H1 (cell line): ENCODE data around the gene EAPP. TPM values are rescaled to one million over a fixed set of nuclear protein-coding genes. Genes with fewer than 3 reads are reported as not detected.

Experiments
- BACH1 ChIP-seq: IDR thresholded peaks from 2 replicates; pipeline ENCODE4 v1.6.1; 2012; ENCODE audit warnings: low read length, improper control_type of control experiment
- CHD1 ChIP-seq: IDR thresholded peaks from 2 replicates; pipeline ENCODE4 v1.6.1; 2012; ENCODE audit warnings: low read depth, low read length, improper control_type of control experiment
- CHD2 ChIP-seq: IDR thresholded peaks from 2 replicates; pipeline ENCODE4 v1.6.1; 2012; ENCODE audit warnings: low read length, improper control_type of control experiment
- FOSL1 ChIP-seq: IDR thresholded peaks from 2 replicates; pipeline ENCODE4 v1.6.1; 2011; ENCODE audit warnings: mild to moderate bottlenecking, low read depth, low read length, moderate library complexity; ENCODE audit not compliant: insufficient read depth
- HDAC6 ChIP-seq: IDR thresholded peaks from one replicate; pipeline ENCODE4 v1.7.1; 2012; ENCODE audit warnings: low read depth, mild to moderate bottlenecking, inconsistent platforms, low read length, moderate library complexity
- KDM4A ChIP-seq: IDR thresholded peaks from one replicate; pipeline ENCODE4 v1.7.1; 2012; ENCODE audit warnings: low read depth, mild to moderate bottlenecking, moderate library complexity, low read length, inconsistent platforms; ENCODE audit not compliant: severe bottlenecking
- KDM5A ChIP-seq: fragments of 200-600 bp; IDR thresholded peaks from 2 replicates; pipeline ENCODE4 v1.7.1; 2012; ENCODE audit warnings: mild to moderate bottlenecking, low read length, inconsistent platforms, mixed read lengths
- POLR2A ChIP-seq, 2 experiments: IDR thresholded peaks; 1 replicate in 1 of 2; 2 replicates in 1 of 2; pipeline ENCODE4 v1.6.1; 2011; ENCODE audit warnings: low read depth in 2 of 2, low read length in 2 of 2, mild to moderate bottlenecking in 2 of 2; ENCODE audit errors: control extremely low read depth in 1 of 2
- POLR2AphosphoS5 ChIP-seq: IDR thresholded peaks from 2 replicates; pipeline ENCODE4 v1.6.1; 2011; ENCODE audit warnings: low read depth, low read length
- POU5F1 ChIP-seq: IDR thresholded peaks from 2 replicates; pipeline ENCODE4 v1.6.1; 2011; ENCODE audit warnings: low read depth, mild to moderate bottlenecking, low read length, moderate library complexity
- RAD21 ChIP-seq, 2 experiments: IDR thresholded peaks in 1 of 2; conservative IDR thresholded peaks in 1 of 2; 2 replicates each; pipeline ENCODE4 v1.6.1; 2011; ENCODE audit warnings: low read depth in 2 of 2, low read length in 2 of 2, improper control_type of control experiment in 1 of 2, inconsistent platforms in 1 of 2, mild to moderate bottlenecking in 1 of 2, moderate library complexity in 1 of 2
- RFX5 ChIP-seq: IDR thresholded peaks from 2 replicates; pipeline ENCODE4 v1.6.1; 2011; ENCODE audit warnings: low read depth, low read length, improper control_type of control experiment, borderline replicate concordance
- RNF2 ChIP-seq: fragments of 200-900, 300-1000 bp; sonication (generic); IDR thresholded peaks from 2 replicates; pipeline ENCODE4 v1.7.1; 2016; ENCODE audit warnings: borderline replicate concordance, low read depth, mild to moderate bottlenecking, antibody characterized with exemption, low read length; ENCODE audit not compliant: poor library complexity, severe bottlenecking; ENCODE audit errors: missing control alignments
- SRF ChIP-seq: IDR thresholded peaks from 2 replicates; pipeline ENCODE4 v1.6.1; 2011; ENCODE audit warnings: mild to moderate bottlenecking, low read depth, low read length, moderate library complexity
- TCF12 ChIP-seq: IDR thresholded peaks from 2 replicates; pipeline ENCODE4 v1.6.1; 2011; ENCODE audit warnings: low read depth, mild to moderate bottlenecking, low read length
- ZNF274 ChIP-seq: IDR thresholded peaks from 2 replicates; pipeline ENCODE4 v1.7.0; 2012; ENCODE audit warnings: low read length, borderline replicate concordance; ENCODE audit errors: extremely low read depth
- polyA plus RNA-seq, 7 experiments: library from polyadenylated mRNA; depleted of rRNA in 3 of 7; stranded (reverse) in 5 of 7; unstranded in 2 of 7; fragments of >200 nt in 5 of 7; fragments of 200-250 nt in 2 of 7; gene quantifications; 1 replicate in 5 of 7; 2 replicates in 1 of 7; 4 replicates in 1 of 7; pipeline versions ENCODE4 v1.2.1 to v1.2.3, GENCODE V29; 2011 to 2013; ENCODE audit warnings: missing spikeins in 2 of 7, mixed read lengths in 2 of 7
- total RNA-seq: library from RNA; stranded (reverse); fragmentation: NEBNext Ultra II Directional; extraction: Animal tissue kit (Norgen Biotek cat#: 25700); gene quantifications from 2 replicates; pipeline ENCODE4 v1.2.1, GENCODE V29; 2021
- TF ChIP-seq, protein P1 (sequence below), 3 experiments: IDR thresholded peaks; 1 replicate in 2 of 3; 2 replicates in 1 of 3; pipeline versions ENCODE4 v1.5.1 to v1.6.1; 2011; ENCODE audit warnings: low read length in 3 of 3, mild to moderate bottlenecking in 3 of 3, inconsistent platforms in 2 of 3, low read depth in 1 of 3, moderate library complexity in 1 of 3; ENCODE audit not compliant: insufficient read depth in 1 of 3; ENCODE audit errors: control extremely low read depth in 1 of 3
- TF ChIP-seq, protein P2 (sequence below): IDR thresholded peaks from 2 replicates; pipeline ENCODE4 v1.6.1; 2011; ENCODE audit warnings: low read depth, mild to moderate bottlenecking, low read length; ENCODE audit not compliant: insufficient read depth
- TF ChIP-seq, protein P3 (sequence below): IDR thresholded peaks from 2 replicates; pipeline ENCODE4 v1.6.1; 2012; ENCODE audit warnings: low read length, inconsistent platforms

The EAPP gene
- total and polyA plus RNA-seq, 2 of the 8 experiments (the other 6 are each of a cell fraction or from before 2014, with no cell fraction given), result 18.3 to 28.7 TPM

DNA sequence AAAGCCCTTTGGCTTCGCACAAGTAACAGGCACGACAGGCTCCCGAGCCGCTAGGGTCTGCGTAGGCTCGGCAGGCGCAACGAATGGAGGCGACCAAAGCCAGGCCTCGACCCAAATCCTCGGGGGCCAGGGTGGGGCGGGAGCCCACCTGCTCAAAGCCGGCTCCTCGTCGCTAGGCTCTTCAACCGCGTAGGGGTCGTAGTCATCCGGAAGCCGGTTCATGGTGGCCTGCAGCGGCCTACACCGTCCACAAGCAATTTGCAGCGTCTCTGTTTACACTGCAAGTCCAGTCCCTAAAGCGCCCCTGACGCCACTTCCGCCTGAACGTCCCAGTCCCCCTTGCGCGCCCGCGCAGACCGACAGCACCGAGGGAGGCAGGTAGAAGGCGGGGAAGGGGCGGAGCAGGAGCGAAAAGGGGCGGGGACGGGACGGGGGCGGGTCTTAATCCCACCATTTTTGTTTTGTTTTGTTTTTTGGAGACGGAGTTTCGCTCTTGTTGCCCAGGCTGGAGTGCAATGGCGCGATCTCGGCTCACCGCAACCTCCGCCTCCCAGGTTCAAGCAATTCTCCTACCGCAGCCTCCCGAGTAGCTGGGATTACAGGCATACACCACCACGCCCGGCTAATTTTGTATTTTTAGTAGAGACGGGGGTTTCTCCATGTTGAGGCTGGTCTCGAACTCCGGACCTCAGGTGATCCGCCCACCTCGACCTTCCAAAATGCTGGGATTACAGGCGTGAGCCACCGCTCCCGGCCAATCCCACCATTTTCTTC lies at the start of gene EAPP (continued):
- TF ChIP-seq, protein P1, sequence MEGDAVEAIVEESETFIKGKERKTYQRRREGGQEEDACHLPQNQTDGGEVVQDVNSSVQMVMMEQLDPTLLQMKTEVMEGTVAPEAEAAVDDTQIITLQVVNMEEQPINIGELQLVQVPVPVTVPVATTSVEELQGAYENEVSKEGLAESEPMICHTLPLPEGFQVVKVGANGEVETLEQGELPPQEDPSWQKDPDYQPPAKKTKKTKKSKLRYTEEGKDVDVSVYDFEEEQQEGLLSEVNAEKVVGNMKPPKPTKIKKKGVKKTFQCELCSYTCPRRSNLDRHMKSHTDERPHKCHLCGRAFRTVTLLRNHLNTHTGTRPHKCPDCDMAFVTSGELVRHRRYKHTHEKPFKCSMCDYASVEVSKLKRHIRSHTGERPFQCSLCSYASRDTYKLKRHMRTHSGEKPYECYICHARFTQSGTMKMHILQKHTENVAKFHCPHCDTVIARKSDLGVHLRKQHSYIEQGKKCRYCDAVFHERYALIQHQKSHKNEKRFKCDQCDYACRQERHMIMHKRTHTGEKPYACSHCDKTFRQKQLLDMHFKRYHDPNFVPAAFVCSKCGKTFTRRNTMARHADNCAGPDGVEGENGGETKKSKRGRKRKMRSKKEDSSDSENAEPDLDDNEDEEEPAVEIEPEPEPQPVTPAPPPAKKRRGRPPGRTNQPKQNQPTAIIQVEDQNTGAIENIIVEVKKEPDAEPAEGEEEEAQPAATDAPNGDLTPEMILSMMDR (IDR thresholded peaks at IDR 0.05; ENCODE audit: control extremely low read depth in 1 of 3, insufficient read depth in 1 of 3, low read depth in 1 of 3, low read length in 3 of 3), result no peak
- 0 out of 2 replicates have a peak, but pooled peaks have one; percentile 19 for TF ChIP-seq BACH1
- no peak for TF ChIP-seq RFX5
- TF ChIP-seq, protein P2, sequence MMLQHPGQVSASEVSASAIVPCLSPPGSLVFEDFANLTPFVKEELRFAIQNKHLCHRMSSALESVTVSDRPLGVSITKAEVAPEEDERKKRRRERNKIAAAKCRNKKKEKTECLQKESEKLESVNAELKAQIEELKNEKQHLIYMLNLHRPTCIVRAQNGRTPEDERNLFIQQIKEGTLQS, result no peak
- peak; percentile 79 to 95 for TF ChIP-seq POLR2A (IDR thresholded peaks at IDR 0.05; ENCODE audit: control extremely low read depth in 1 of 2, low read depth in 2 of 2, low read length in 2 of 2)
- 0 out of 2 replicates have a peak, but pooled peaks have one; percentile 9 for TF ChIP-seq CHD2
- TF ChIP-seq, protein P3, sequence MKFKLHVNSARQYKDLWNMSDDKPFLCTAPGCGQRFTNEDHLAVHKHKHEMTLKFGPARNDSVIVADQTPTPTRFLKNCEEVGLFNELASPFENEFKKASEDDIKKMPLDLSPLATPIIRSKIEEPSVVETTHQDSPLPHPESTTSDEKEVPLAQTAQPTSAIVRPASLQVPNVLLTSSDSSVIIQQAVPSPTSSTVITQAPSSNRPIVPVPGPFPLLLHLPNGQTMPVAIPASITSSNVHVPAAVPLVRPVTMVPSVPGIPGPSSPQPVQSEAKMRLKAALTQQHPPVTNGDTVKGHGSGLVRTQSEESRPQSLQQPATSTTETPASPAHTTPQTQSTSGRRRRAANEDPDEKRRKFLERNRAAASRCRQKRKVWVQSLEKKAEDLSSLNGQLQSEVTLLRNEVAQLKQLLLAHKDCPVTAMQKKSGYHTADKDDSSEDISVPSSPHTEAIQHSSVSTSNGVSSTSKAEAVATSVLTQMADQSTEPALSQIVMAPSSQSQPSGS, result no peak
- TF ChIP-seq FOSL1, result no peak
- no peak for TF ChIP-seq TCF12
- no peak; the same call in 1 of the 2 replicates for TF ChIP-seq KDM5A
- peak; percentile 95 for TF ChIP-seq POLR2AphosphoS5
- no peak for TF ChIP-seq ZNF274
- TF ChIP-seq KDM4A, result peak; percentile 50
- TF ChIP-seq RNF2, result no peak
- TF ChIP-seq CHD1, result no peak
- no peak for TF ChIP-seq HDAC6
- TF ChIP-seq SRF, result no peak
- no peak for TF ChIP-seq POU5F1
- 0 out of 4 replicates have a peak, but pooled peaks of 1 of the 2 experiments have one; percentile 2 for TF ChIP-seq RAD21 (IDR thresholded peaks at IDR 0.05 in 1 of 2, conservative IDR thresholded peaks at IDR 0.05 in 1 of 2; ENCODE audit: low read depth in 2 of 2, low read length in 2 of 2)
